ENCODE results near the gene IFNA2. TPM values are rescaled to one million over a fixed set of nuclear protein-coding genes. Genes with fewer than 3 reads are reported as not detected.
"Not testable (repeated sequence)": the region's sequence is repeated elsewhere in the genome, so short reads cannot be mapped to it uniquely, and the experiment has no call there.

Gene IFNA2
- total RNA-seq, result not detected

- Mint-ChIP-seq H3K4me3 (no peak within 1 kb of the TSS), H3K27me3 (ENCODE audit: low read depth) (peaks cover 34% of the 10 kb centered on the region), H3K9me3 (no peaks in the 10 kb centered on the region), H3K4me1 (ENCODE audit: low read depth) (peaks cover 14% of the 10 kb centered on the region), H3K27ac (no peak within 1 kb of the TSS), H3K36me3 (ENCODE audit: low read depth) (no peaks in the 10 kb centered on the region)
- intact Hi-C loops (cut with micrococcal nuclease), result no loop called here
- CTCF ChIA-PET, result no interaction called here
- DNase-seq, result no peak
These were observed at the start of gene IFNA2 for GRCh38 chr9:21385131-21385670. Gene IFNA2, minus strand, starts transcription at chr9:21385398. Its CDS starts 69 bp downstream, at chr9:21385329.

- CTCF ChIA-PET, result interaction anchor here (0.9 to 3.1 kb wide), 30 partner anchors 9 to 356 kb away, joined by 3 to 28 read pairs (median 4); partner anchors contain the start of gene KLHL9
- H3K36me3 Mint-ChIP-seq (ENCODE audit: low read depth); H3K4me3 Mint-ChIP-seq; H3K9me3 Mint-ChIP-seq; DNase-seq; H3K4me1 Mint-ChIP-seq (ENCODE audit: low read depth); H3K27ac Mint-ChIP-seq; H3K27me3 Mint-ChIP-seq (ENCODE audit: low read depth); intact Hi-C loops (cut with micrococcal nuclease): not testable (repeated sequence)
These were observed 49.8 kb upstream of the IFNA2 start for GRCh38 chr9:21435015-21435383.

- Mint-ChIP-seq H3K4me3 (no peak overlapping the region), H3K27me3 (ENCODE audit: low read depth) (peaks cover 9% of the 10 kb centered on the region), H3K9me3 (no peaks in the 10 kb centered on the region), H3K4me1 (ENCODE audit: low read depth) (no peaks in the 10 kb centered on the region), H3K36me3 (ENCODE audit: low read depth) (no peaks in the 10 kb centered on the region), H3K27ac (no peak overlapping the region)
- peak; percentile 72 for DNase-seq
- intact Hi-C loops (cut with micrococcal nuclease), result loop anchor here (1.0 kb wide), 2 partner anchors 21 to 355 kb away; no protein-coding TSS in a partner anchor
- CTCF ChIA-PET, result interaction anchor here (0.7 to 3.1 kb wide), 32 partner anchors 10 to 799 kb away, joined by 3 to 28 read pairs (median 4); partner anchors contain the start of gene KLHL9
These were observed 49.2 kb upstream of the IFNA2 start for GRCh38 chr9:21434202-21435014.

GRCh38 chr9:21432672-21433425 is 47.7 kb upstream of the IFNA2 start:
- intact Hi-C loops (cut with micrococcal nuclease), result no loop called here

GRCh38 chr9:21429191-21429590 is 44.0 kb upstream of the IFNA2 start:
- intact Hi-C loops (cut with micrococcal nuclease), result no loop called here
- H3K36me3 Mint-ChIP-seq (ENCODE audit: low read depth), result no peaks in the 10 kb centered on the region
- peaks cover 21% of the 10 kb centered on the region for H3K27me3 Mint-ChIP-seq (ENCODE audit: low read depth)

More at GRCh38 chr9:21432672-21433425, 47.7 kb upstream of the IFNA2 start:
- Mint-ChIP-seq H3K4me3 (no peak overlapping the region), H3K4me1 (ENCODE audit: low read depth) (no peaks in the 10 kb centered on the region), H3K27ac (no peak overlapping the region), H3K36me3 (ENCODE audit: low read depth) (no peaks in the 10 kb centered on the region), H3K27me3 (ENCODE audit: low read depth) (peaks cover 20% of the 10 kb centered on the region), H3K9me3 (no peaks in the 10 kb centered on the region)
- CTCF ChIA-PET, result interaction anchor here (1.3 to 2.9 kb wide), 4 partner anchors 22 to 355 kb away, joined by 6 to 13 read pairs (median 12); no protein-coding TSS in a partner anchor
- DNase-seq, result no peak

GRCh38 chr9:21428235-21428634 is 43.0 kb upstream of the IFNA2 start:
- CTCF ChIA-PET, result no interaction called here
- no peaks in the 10 kb centered on the region for H3K4me1 Mint-ChIP-seq (ENCODE audit: low read depth)
- H3K27ac Mint-ChIP-seq, result no peak overlapping the region
- H3K27me3 Mint-ChIP-seq (ENCODE audit: low read depth), result peaks cover 21% of the 10 kb centered on the region
- H3K36me3 Mint-ChIP-seq (ENCODE audit: low read depth), result no peaks in the 10 kb centered on the region
- H3K9me3 Mint-ChIP-seq, result no peaks in the 10 kb centered on the region
- H3K4me3 Mint-ChIP-seq, result no peak overlapping the region
- intact Hi-C loops (cut with micrococcal nuclease), result no loop called here
- DNase-seq, result no peak

More at GRCh38 chr9:21429191-21429590, 44.0 kb upstream of the IFNA2 start:
- no peaks in the 10 kb centered on the region for H3K9me3 Mint-ChIP-seq
- H3K27ac Mint-ChIP-seq, result no peak overlapping the region
- no peak for DNase-seq
- no peaks in the 10 kb centered on the region for H3K4me1 Mint-ChIP-seq (ENCODE audit: low read depth)
- CTCF ChIA-PET, result no interaction called here
- no peak overlapping the region for H3K4me3 Mint-ChIP-seq

- H3K9me3 Mint-ChIP-seq, result no peaks in the 10 kb centered on the region
- no peak overlapping the region for H3K27ac Mint-ChIP-seq
- H3K27me3 Mint-ChIP-seq (ENCODE audit: low read depth), result no peaks in the 10 kb centered on the region
- CTCF ChIA-PET, result interaction anchor here (1.1 to 1.5 kb wide), 2 partner anchors 19 to 89 kb away, joined by 3 to 5 read pairs; no protein-coding TSS in a partner anchor
- no peak overlapping the region for H3K4me3 Mint-ChIP-seq
- intact Hi-C loops (cut with micrococcal nuclease), result no loop called here
- no peaks in the 10 kb centered on the region for H3K36me3 Mint-ChIP-seq (ENCODE audit: low read depth)
- peaks cover 3% of the 10 kb centered on the region for H3K4me1 Mint-ChIP-seq (ENCODE audit: low read depth)
- no peak for DNase-seq
These were observed 30.5 kb upstream of the IFNA2 start for GRCh38 chr9:21415493-21416267.

- CTCF ChIA-PET, result interaction anchor here (0.5 to 1.0 kb wide), 4 partner anchors 88 to 356 kb away, joined by 3 to 4 read pairs (median 4); no protein-coding TSS in a partner anchor
- H3K4me1 Mint-ChIP-seq (ENCODE audit: low read depth), result peaks cover 3% of the 10 kb centered on the region
- H3K27ac Mint-ChIP-seq, result no peak overlapping the region
- intact Hi-C loops (cut with micrococcal nuclease), result no loop called here
- H3K9me3 Mint-ChIP-seq, result no peaks in the 10 kb centered on the region
- no peaks in the 10 kb centered on the region for H3K36me3 Mint-ChIP-seq (ENCODE audit: low read depth)
- H3K27me3 Mint-ChIP-seq (ENCODE audit: low read depth), result no peaks in the 10 kb centered on the region
- no peak overlapping the region for H3K4me3 Mint-ChIP-seq
- DNase-seq, result no peak
These were observed 29.2 kb upstream of the IFNA2 start for GRCh38 chr9:21414220-21414940.

- H3K4me3 Mint-ChIP-seq, result no peak overlapping the region
- no peaks in the 10 kb centered on the region for H3K36me3 Mint-ChIP-seq (ENCODE audit: low read depth)
- no peaks in the 10 kb centered on the region for H3K9me3 Mint-ChIP-seq
- peak; percentile 30 for DNase-seq
- CTCF ChIA-PET, result interaction anchor here (1.0 to 1.8 kb wide), 3 partner anchors 18 to 101 kb away, joined by 3 to 6 read pairs (median 4); no protein-coding TSS in a partner anchor
- H3K27ac Mint-ChIP-seq, result no peak overlapping the region
- peaks cover 3% of the 10 kb centered on the region for H3K4me1 Mint-ChIP-seq (ENCODE audit: low read depth)
- intact Hi-C loops (cut with micrococcal nuclease), result no loop called here
- H3K27me3 Mint-ChIP-seq (ENCODE audit: low read depth), result no peaks in the 10 kb centered on the region
These were observed 28.4 kb upstream of the IFNA2 start for GRCh38 chr9:21413624-21414023.

- Mint-ChIP-seq H3K36me3 (ENCODE audit: low read depth) (no peaks in the 10 kb centered on the region), H3K27ac (no peak overlapping the region), H3K27me3 (ENCODE audit: low read depth) (no peaks in the 10 kb centered on the region), H3K9me3 (no peaks in the 10 kb centered on the region), H3K4me3 (no peak overlapping the region), H3K4me1 (ENCODE audit: low read depth) (peaks cover 3% of the 10 kb centered on the region)
- intact Hi-C loops (cut with micrococcal nuclease), result no loop called here
- CTCF ChIA-PET, result interaction anchor here (1.0 to 1.8 kb wide), 4 partner anchors 17 to 100 kb away, joined by 3 to 6 read pairs (median 4); no protein-coding TSS in a partner anchor
- no peak for DNase-seq
These were observed 28.0 kb upstream of the IFNA2 start for GRCh38 chr9:21413151-21413550.

GRCh38 chr9:21412107-21412506 is 26.9 kb upstream of the IFNA2 start:
- intact Hi-C loops (cut with micrococcal nuclease), result no loop called here
- Mint-ChIP-seq H3K27ac (no peak overlapping the region), H3K4me3 (no peak overlapping the region), H3K4me1 (ENCODE audit: low read depth) (peaks cover 3% of the 10 kb centered on the region), H3K9me3 (no peaks in the 10 kb centered on the region), H3K27me3 (ENCODE audit: low read depth) (no peaks in the 10 kb centered on the region), H3K36me3 (ENCODE audit: low read depth) (no peaks in the 10 kb centered on the region)
- no peak for DNase-seq
- CTCF ChIA-PET, result interaction anchor here (0.6 to 1.8 kb wide), 3 partner anchors 9 to 22 kb away, joined by 3 to 6 read pairs (median 3); no protein-coding TSS in a partner anchor

Measured in activated naive CD4-positive, alpha-beta T cell treated with anti-CD3 and anti-CD28 coated beads for 36 hours (primary cell).